HFF-Myc (cell line): ENCODE data around the gene BAG5.

Source experiments
- DNase-seq: peaks from one replicate; pipeline ENCODE4 v3.0.0-alpha.2; 2011; ENCODE audit warnings: low read depth; ENCODE audit errors: extremely low read depth
- H3K4me3 ChIP-seq: replicated peaks from 2 replicates; pipeline ENCODE4 v1.5.1; 2011; ENCODE audit warnings: low read depth, mild to moderate bottlenecking, control low read depth, low read length
- CTCF ChIP-seq: IDR thresholded peaks from 2 replicates; pipeline ENCODE4 v1.5.1; 2012; ENCODE audit warnings: mild to moderate bottlenecking, low read depth, low read length, control low read depth; ENCODE audit errors: missing control alignments

BAG5 gene

GRCh38 chr14:103509864-103510723, 52.4 kb downstream of the BAG5 start:
- DNase-seq: no peak
- no peak overlapping the region for H3K4me3 ChIP-seq
- no peak for TF ChIP-seq CTCF

- DNase-seq: no peak
- no peak overlapping the region for H3K4me3 ChIP-seq
- TF ChIP-seq CTCF: no peak
These were observed 53.7 kb downstream of the BAG5 start for GRCh38 chr14:103508521-103509329.

GRCh38 chr14:103507751-103508150, 54.7 kb downstream of the BAG5 start:
- TF ChIP-seq CTCF: no peak
- no peak overlapping the region for H3K4me3 ChIP-seq
- DNase-seq: no peak
